ENCODE data around the gene PRRG3. TPM values are rescaled to one million over a fixed set of nuclear protein-coding genes. Genes with fewer than 3 reads are reported as not detected.

Gene PRRG3
- total RNA-seq, 1 donor from 2014 or later, result 0.18 TPM

DNA sequence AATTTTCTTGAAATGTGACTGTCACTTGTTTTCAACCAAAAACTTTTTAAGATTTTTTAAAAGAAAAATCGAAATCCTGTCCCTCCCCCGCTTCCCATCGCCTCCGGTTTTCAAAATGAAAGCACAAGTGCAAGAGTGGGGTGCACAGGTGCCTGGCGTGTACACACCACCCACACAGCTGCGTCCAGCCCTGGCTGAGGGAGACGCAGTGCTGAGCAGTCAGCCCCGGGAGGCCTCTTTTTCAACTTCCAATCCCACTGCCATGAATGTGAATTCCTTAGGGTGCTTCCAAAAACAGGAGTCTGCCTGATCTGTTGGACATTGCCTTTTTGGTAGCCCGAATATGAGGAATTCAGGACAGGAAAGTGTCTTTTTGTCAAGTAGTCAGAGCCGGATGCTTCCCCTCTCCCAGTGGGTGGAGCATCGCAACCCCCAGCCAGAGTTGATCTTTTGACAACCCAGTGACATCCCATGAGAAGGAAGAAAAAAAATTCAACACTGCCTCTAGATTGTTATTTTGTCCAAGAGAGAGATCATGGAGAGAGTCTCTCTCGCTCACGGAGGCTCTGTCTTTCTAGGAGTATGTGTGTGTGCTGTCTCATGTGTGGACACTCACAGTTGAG is 8.9 kb downstream of the PRRG3 start:
- peaks cover 15% of the 10 kb centered on the region for H3K4me1 Mint-ChIP-seq (ENCODE audit: low read depth, unreplicated experiment)

DNA sequence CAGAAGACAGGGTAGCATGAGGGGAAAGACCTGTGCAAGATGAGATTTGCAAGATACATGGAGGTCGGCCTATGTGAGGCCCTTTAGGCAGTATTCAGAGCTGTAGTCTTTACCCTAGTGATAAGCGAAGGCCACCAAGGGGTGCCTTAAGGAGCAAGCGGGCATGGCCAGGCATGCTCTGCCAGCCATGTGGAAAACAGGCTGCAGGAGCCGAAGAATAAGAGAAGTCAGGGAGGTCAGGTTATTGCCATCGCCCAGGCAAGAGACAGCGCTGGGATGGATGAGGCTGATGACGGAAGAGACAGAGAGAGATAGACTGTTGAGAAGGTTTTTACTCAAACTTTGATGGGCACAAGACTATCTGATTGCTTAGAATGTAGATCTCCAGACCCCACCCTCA is 13.6 kb downstream of the PRRG3 start:
- no peak overlapping the region for H3K9ac ChIP-seq (ENCODE audit: low read length)
- no peaks in the 10 kb centered on the region for H3K79me2 ChIP-seq (ENCODE audit: insufficient read depth, low read length)
- no peaks in the 10 kb centered on the region for H3K9me3 ChIP-seq (ENCODE audit: insufficient read depth, low read depth, low read length)
- FAIRE-seq (no peak), DNase-seq (ENCODE audit: low read depth) (no peak)
- no peak overlapping the region for H2AFZ ChIP-seq (ENCODE audit: low read depth, low read length)
- no peaks in the 10 kb centered on the region for H3K27me3 ChIP-seq (ENCODE audit: insufficient read depth, low read length)
- Mint-ChIP-seq H3K27me3 (ENCODE audit: low read depth, unreplicated experiment) (peaks cover 12% of the 10 kb centered on the region), H3K36me3 (ENCODE audit: low read depth, unreplicated experiment) (no peaks in the 10 kb centered on the region), H3K27ac (ENCODE audit: unreplicated experiment) (no peak overlapping the region), H3K9me3 (ENCODE audit: unreplicated experiment) (no peaks in the 10 kb centered on the region), H3K4me1 (ENCODE audit: low read depth, unreplicated experiment) (peaks cover 8% of the 10 kb centered on the region), H3K4me3 (ENCODE audit: unreplicated experiment) (no peak overlapping the region)
- H3K4me1 ChIP-seq (ENCODE audit: insufficient read depth, low read length), result no peaks in the 10 kb centered on the region
- H3K4me2 ChIP-seq (ENCODE audit: low read length), result no peak overlapping the region
- TF ChIP-seq, protein P1, sequence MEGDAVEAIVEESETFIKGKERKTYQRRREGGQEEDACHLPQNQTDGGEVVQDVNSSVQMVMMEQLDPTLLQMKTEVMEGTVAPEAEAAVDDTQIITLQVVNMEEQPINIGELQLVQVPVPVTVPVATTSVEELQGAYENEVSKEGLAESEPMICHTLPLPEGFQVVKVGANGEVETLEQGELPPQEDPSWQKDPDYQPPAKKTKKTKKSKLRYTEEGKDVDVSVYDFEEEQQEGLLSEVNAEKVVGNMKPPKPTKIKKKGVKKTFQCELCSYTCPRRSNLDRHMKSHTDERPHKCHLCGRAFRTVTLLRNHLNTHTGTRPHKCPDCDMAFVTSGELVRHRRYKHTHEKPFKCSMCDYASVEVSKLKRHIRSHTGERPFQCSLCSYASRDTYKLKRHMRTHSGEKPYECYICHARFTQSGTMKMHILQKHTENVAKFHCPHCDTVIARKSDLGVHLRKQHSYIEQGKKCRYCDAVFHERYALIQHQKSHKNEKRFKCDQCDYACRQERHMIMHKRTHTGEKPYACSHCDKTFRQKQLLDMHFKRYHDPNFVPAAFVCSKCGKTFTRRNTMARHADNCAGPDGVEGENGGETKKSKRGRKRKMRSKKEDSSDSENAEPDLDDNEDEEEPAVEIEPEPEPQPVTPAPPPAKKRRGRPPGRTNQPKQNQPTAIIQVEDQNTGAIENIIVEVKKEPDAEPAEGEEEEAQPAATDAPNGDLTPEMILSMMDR (IDR thresholded peaks at IDR 0.05; ENCODE audit: insufficient read depth, low read depth, low read length), result no peak
- TF ChIP-seq EZH2 (IDR thresholded peaks at IDR 0.05; ENCODE audit: insufficient read depth, low read length), result no peak
- no peaks in the 10 kb centered on the region for H3K36me3 ChIP-seq (ENCODE audit: insufficient read depth, low read length)
- no peak overlapping the region for H3K27ac ChIP-seq (ENCODE audit: low read depth, low read length)
- H4K20me1 ChIP-seq (ENCODE audit: insufficient read depth, low read length), result no peaks in the 10 kb centered on the region
- H3K4me3 ChIP-seq (ENCODE audit: insufficient read depth, low read depth, low read length), result no peak overlapping the region

More for the DNA sequence above, 8.9 kb downstream of the PRRG3 start:
- H3K9me3 ChIP-seq (ENCODE audit: insufficient read depth, low read depth, low read length), result no peaks in the 10 kb centered on the region
- no peak overlapping the region for H3K9ac ChIP-seq (ENCODE audit: low read length)
- no peaks in the 10 kb centered on the region for H4K20me1 ChIP-seq (ENCODE audit: insufficient read depth, low read length)
- H3K27ac ChIP-seq (ENCODE audit: low read depth, low read length), result no peak overlapping the region
- Mint-ChIP-seq H3K27ac (ENCODE audit: unreplicated experiment) (no peak overlapping the region), H3K36me3 (ENCODE audit: low read depth, unreplicated experiment) (no peaks in the 10 kb centered on the region), H3K27me3 (ENCODE audit: low read depth, unreplicated experiment) (peaks cover 5% of the 10 kb centered on the region), H3K4me3 (ENCODE audit: unreplicated experiment) (no peak overlapping the region), H3K9me3 (ENCODE audit: unreplicated experiment) (no peaks in the 10 kb centered on the region)
- no peaks in the 10 kb centered on the region for H3K79me2 ChIP-seq (ENCODE audit: insufficient read depth, low read length)
- no peaks in the 10 kb centered on the region for H3K36me3 ChIP-seq (ENCODE audit: insufficient read depth, low read length)
- H3K4me2 ChIP-seq (ENCODE audit: low read length), result no peak overlapping the region
- H3K4me1 ChIP-seq (ENCODE audit: insufficient read depth, low read length), result no peaks in the 10 kb centered on the region
- no peak overlapping the region for H2AFZ ChIP-seq (ENCODE audit: low read depth, low read length)
- no peak overlapping the region for H3K4me3 ChIP-seq (ENCODE audit: insufficient read depth, low read depth, low read length)
- no peak for FAIRE-seq
- no peaks in the 10 kb centered on the region for H3K27me3 ChIP-seq (ENCODE audit: insufficient read depth, low read length)
- no peak for DNase-seq (ENCODE audit: low read depth)
- no peak for TF ChIP-seq EZH2 (IDR thresholded peaks at IDR 0.05; ENCODE audit: insufficient read depth, low read length)
- TF ChIP-seq, protein P1 (IDR thresholded peaks at IDR 0.05; ENCODE audit: insufficient read depth, low read depth, low read length), result no peak

DNA sequence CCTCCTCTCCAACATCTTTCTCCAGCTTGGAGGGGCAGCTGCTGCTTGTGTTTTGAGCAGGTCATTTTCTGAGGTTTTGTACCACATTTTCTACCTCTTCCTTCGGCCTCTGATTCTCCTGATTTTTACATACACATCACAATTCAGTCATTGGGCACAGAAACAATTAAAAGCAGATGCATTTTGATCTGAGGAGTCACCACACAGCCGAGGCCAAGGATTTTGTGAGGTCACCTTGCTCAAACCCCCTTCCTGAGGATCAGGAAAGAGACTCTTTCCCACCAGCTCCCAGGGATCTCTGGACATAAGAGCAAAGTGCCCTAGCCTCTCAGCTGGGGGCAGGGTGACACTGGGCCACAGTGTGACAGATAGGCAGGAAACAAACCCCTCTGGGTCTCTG is 15.2 kb downstream of the PRRG3 start:
- no peak for DNase-seq (ENCODE audit: low read depth)
- H3K36me3 ChIP-seq (ENCODE audit: insufficient read depth, low read length), result no peaks in the 10 kb centered on the region
- no peak overlapping the region for H3K27ac ChIP-seq (ENCODE audit: low read depth, low read length)
- H2AFZ ChIP-seq (ENCODE audit: low read depth, low read length), result no peak overlapping the region
- H3K9ac ChIP-seq (ENCODE audit: low read length), result no peak overlapping the region
- no peak overlapping the region for H3K4me3 ChIP-seq (ENCODE audit: insufficient read depth, low read depth, low read length)
- H3K79me2 ChIP-seq (ENCODE audit: insufficient read depth, low read length), result no peaks in the 10 kb centered on the region
- FAIRE-seq, result no peak
- peaks cover 4% of the 10 kb centered on the region for H3K4me1 Mint-ChIP-seq (ENCODE audit: low read depth, unreplicated experiment)
- H3K4me1 ChIP-seq (ENCODE audit: insufficient read depth, low read length), result no peaks in the 10 kb centered on the region
- H3K9me3 ChIP-seq (ENCODE audit: insufficient read depth, low read depth, low read length), result no peaks in the 10 kb centered on the region
- TF ChIP-seq, protein P1 (IDR thresholded peaks at IDR 0.05; ENCODE audit: insufficient read depth, low read depth, low read length), result no peak
- TF ChIP-seq EZH2 (IDR thresholded peaks at IDR 0.05; ENCODE audit: insufficient read depth, low read length), result no peak
- H3K9me3 Mint-ChIP-seq (ENCODE audit: unreplicated experiment), result no peaks in the 10 kb centered on the region
- no peak overlapping the region for H3K4me2 ChIP-seq (ENCODE audit: low read length)
- H3K27ac Mint-ChIP-seq (ENCODE audit: unreplicated experiment), result no peak overlapping the region
- H4K20me1 ChIP-seq (ENCODE audit: insufficient read depth, low read length), result no peaks in the 10 kb centered on the region
- no peaks in the 10 kb centered on the region for H3K27me3 ChIP-seq (ENCODE audit: insufficient read depth, low read length)
- no peak overlapping the region for H3K4me3 Mint-ChIP-seq (ENCODE audit: unreplicated experiment)
- H3K27me3 Mint-ChIP-seq (ENCODE audit: low read depth, unreplicated experiment), result peaks cover 12% of the 10 kb centered on the region
- H3K36me3 Mint-ChIP-seq (ENCODE audit: low read depth, unreplicated experiment), result no peaks in the 10 kb centered on the region
